CD4-positive, alpha-beta T cell treated with Interleukin-6 for 4 hours (primary cell): ENCODE measurements around the gene USP47.

Source experiments
- DNase-seq: peaks from one replicate; pipeline ENCODE4 v3.0.0-alpha.2; 2020; ENCODE audit warnings: mixed read lengths

Gene USP47, protein sequence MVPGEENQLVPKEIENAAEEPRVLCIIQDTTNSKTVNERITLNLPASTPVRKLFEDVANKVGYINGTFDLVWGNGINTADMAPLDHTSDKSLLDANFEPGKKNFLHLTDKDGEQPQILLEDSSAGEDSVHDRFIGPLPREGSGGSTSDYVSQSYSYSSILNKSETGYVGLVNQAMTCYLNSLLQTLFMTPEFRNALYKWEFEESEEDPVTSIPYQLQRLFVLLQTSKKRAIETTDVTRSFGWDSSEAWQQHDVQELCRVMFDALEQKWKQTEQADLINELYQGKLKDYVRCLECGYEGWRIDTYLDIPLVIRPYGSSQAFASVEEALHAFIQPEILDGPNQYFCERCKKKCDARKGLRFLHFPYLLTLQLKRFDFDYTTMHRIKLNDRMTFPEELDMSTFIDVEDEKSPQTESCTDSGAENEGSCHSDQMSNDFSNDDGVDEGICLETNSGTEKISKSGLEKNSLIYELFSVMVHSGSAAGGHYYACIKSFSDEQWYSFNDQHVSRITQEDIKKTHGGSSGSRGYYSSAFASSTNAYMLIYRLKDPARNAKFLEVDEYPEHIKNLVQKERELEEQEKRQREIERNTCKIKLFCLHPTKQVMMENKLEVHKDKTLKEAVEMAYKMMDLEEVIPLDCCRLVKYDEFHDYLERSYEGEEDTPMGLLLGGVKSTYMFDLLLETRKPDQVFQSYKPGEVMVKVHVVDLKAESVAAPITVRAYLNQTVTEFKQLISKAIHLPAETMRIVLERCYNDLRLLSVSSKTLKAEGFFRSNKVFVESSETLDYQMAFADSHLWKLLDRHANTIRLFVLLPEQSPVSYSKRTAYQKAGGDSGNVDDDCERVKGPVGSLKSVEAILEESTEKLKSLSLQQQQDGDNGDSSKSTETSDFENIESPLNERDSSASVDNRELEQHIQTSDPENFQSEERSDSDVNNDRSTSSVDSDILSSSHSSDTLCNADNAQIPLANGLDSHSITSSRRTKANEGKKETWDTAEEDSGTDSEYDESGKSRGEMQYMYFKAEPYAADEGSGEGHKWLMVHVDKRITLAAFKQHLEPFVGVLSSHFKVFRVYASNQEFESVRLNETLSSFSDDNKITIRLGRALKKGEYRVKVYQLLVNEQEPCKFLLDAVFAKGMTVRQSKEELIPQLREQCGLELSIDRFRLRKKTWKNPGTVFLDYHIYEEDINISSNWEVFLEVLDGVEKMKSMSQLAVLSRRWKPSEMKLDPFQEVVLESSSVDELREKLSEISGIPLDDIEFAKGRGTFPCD (N-terminal part only)

DNA sequence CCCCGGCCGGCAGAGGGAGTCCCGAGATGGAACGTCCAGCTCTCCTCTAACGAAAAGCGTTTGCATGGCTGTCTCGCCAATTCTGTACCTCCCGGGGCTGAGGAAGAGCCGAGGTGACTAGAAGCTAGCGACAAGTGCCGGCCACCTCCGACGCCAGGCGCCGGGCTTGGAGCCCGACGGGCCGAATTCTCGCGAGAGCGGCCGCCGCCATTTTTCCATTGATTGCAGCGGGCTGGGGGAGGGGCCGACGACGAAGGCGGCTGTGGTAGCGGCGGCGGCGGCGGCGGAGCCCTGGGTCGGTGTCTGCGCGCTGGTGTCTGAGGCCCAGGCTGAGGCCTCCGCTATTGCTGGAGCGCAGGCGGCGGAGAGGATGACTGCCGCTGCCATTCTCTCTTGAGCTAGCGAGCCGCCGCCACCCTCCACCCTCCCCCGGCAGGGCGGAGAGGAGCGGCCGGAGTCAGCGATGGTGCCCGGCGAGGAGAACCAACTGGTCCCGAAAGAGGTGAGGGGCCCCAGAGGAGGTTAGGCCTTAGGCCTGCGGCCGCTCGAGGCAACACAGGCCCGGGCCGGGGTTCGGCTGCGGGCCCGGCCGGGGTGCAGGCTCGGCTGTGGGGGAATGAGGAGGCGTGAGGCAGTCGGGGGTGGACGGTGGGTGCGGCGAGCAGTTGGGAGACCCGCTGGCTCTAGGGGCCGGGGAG lies at the start of gene USP47:
USP47 (plus strand) TSS at position 250 of the 698 bp plus-strand sequence; CDS start at position 464, 214 bp downstream.
- DNase-seq = peak; percentile 95

DNA sequence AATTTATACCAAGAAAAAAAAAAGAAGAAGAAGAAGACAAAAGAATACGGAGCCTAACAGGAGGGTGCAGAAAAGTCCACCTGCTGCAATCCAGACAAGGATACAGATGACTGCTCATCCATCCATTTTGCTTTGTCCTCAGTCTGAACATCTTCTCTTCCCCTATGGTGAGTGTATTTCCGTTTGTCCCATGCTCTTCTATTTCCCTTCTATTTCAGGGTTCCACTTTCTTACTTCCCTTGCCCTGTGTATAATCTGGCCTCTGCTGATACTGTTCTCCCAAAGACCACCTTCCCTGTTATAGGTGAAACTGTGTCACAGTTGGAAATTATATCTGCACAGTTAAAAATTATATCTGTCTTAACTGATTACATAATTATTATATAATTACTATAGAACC lies 48.7 kb upstream of the USP47 start:
- DNase-seq = no peak

- peak; percentile 89 for DNase-seq
Observed at GRCh38 chr11:11798586-11799438, 43.0 kb upstream of the USP47 start.

- DNase-seq = no peak
Observed at GRCh38 chr11:11805228-11805627, 36.5 kb upstream of the USP47 start.

GRCh38 chr11:11806074-11806473 lies 35.7 kb upstream of the USP47 start:
- DNase-seq = no peak

GRCh38 chr11:11806586-11806985 lies 35.2 kb upstream of the USP47 start:
- DNase-seq = no peak

- no peak for DNase-seq
Observed at GRCh38 chr11:11807811-11808782, 33.7 kb upstream of the USP47 start.

- no peak for DNase-seq
Observed at GRCh38 chr11:11808992-11809615, 32.7 kb upstream of the USP47 start.

DNA sequence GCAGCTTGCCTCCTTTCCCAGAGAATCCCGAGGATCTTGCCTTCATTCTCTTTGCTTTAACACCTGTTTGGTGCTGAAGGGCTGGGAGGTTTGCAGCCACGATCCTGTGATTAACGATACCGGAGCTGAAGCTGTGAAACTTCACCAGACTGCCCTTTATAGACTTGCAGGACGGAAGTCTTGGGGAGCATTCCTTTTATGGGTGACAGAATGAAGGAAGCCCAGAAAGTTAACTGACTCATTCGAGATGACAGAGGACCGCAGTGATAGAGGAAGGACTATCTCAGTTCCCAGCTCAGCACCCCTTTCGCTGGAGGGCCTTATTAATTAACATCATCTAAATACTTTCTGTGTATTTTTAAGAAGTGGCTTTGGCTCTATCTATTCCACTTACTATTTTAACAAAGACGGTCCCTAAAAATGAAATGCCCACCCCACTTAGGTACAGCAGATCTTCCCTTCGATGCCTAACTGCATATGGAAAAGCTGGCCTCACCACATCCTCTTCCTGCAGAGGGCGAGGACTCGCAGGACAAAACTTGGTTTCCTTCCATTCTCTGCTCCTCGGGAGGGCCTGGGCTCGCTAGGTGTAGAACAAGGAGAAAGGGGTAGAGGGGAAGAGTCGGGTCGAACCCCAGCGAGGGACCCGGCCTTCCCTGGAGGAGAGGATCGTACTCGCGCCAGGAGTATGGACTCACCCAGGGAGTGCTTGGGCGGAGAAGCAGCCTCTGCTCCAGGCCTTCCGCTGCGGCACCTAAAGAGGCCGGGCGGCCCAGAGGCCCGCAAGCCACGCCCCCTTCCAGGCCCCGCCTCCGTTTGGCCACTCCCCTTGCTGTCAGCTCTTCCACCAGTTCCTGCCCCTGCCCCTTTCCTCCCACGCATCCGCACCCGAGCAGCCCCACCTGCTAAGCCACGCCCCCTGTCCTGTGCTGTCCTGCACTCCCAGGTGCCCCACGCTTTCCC lies 30.7 kb upstream of the USP47 start:
- DNase-seq = peak; percentile 2

- DNase-seq = no peak
Observed at GRCh38 chr11:11813288-11813962, 28.3 kb upstream of the USP47 start.

GRCh38 chr11:11814614-11815452 lies 26.9 kb upstream of the USP47 start:
- DNase-seq = no peak

DNA sequence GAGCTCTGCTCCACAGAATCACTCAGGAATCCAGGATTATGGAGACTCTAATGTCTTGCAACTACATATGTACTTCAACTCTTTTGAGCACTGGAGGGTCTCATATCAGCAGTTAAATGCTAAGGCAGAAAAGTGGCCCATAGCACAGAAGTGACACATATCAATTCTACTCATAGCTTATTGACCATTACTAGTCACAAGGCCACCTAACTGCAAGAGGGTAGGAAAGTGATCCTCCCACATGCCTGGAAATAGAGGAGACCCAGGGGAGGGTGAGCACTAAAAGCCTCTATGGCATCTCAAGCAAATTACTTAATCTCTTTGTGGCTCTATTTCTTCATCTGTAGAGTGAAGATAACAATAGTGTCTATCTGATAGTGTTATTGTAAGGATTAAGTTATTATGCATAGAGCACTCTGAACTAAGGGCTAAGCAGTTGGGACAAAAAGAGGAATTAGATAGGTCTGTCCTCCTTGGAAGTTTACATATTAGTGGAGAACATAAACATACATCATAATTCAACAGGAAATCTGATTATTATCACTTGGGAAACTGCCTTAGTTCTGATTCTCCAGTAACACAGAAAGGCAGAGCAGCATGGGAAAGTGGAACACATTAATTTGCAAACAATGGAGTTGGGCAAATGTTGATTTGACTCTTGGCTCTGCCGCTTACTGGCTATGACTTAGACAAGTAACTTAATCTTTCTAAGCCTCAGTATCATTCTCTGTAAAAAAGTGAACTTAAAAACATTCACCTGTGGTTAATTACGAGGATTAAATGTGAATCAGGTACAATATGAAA lies 25.1 kb upstream of the USP47 start:
- DNase-seq = no peak

- DNase-seq = no peak
Observed at GRCh38 chr11:11817957-11818356, 23.8 kb upstream of the USP47 start.

DNA sequence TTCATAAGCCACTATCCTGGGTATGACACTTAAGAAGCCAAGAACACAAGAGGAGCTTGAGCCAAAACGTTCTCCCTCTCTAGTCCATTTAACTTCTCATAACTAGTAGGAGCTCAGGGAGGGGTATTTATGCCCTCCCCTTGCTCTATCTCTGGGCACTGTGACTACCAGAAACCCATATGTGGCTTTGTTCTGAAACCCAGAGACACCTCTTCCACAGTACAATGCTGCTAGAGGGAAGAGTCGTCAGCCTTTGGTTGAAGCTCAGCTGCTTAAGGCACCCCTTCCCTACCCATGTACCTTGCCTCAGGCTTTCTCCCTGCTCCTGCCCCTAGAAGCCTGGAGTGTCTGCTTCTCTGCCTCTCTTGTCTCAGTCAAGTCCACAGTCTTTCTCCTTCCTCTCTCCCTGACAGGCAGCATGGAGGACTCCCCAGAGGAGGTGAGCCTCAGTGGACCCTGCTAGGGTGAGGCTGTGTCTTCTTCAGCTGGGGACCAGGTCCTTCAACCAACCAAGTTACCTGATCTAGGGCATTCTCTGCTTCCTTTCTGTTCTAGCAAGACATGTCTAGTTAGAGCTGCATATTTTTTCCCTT lies 23.1 kb upstream of the USP47 start:
- DNase-seq = no peak

- DNase-seq = no peak
Observed at GRCh38 chr11:11821899-11822298, 19.9 kb upstream of the USP47 start.

DNA sequence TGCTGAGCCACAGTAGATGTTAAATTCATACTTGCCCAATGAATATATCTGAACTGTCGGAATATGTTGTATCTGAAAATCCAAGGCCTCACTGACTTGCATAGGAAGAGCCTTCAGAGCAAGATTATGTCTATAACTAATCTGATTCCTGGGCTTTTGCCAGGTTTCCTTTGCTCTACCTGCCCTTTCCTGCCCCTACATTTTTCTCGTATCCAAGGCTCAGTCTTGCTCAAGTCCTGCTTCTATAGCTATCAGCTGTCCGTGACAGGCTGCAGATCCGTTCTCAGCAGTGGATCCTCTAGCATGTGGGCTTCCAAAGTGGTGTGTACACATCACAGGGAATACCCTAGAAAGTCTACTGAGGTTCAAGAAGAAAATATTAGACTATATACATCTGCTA lies 18.8 kb upstream of the USP47 start:
- no peak for DNase-seq
